Pons (tissue), 1 donor: ENCODE data around the gene WDR59.
"Not testable (repeated sequence)": the region's sequence is repeated elsewhere in the genome, so short reads cannot be mapped to it uniquely, and the experiment has no call there.

Source experiments
- DNase-seq: peaks from one replicate; pipeline ENCODE4 v3.0.0-alpha.2; 2016; ENCODE audit warnings: low spot score

Gene WDR59

DNA sequence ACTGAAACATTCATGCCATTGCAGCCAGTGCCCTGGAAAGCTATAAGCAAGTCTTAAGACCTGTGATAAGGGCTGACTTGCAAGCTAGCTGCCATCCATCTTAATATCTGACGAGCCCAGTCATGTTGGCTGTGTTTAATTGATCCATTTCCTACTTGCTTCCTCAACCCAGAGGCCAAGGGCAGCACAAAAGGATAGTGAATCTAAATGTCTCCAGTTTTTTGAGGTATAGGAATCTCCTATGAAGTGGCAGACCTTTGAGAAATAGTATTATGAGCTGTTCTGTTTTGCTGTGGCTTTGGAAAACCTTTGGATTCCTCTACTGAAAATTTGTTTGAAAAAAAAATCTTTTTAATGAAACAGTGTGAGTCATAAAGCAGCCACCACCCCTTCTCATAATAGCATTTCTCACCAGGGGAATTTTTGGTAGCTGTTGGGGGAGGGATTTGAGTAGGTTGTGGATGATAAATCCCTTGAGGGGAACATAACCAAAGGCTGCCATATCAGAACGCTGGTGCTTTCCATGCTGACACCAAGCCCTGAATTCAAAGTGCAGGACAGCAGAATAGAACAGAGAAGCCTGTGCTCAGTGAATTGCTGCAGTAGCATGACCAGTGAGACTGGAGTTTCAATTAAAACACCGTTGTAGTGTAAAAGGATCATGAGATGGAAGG is 26.8 kb upstream of the WDR59 start:
- DNase-seq = no peak

- DNase-seq = no peak
Observed at GRCh38 chr16:75010427-75010826, 25.5 kb upstream of the WDR59 start.

GRCh38 chr16:75007443-75007842 is 22.5 kb upstream of the WDR59 start:
- no peak for DNase-seq

- no peak for DNase-seq
Observed at GRCh38 chr16:75005697-75006096, 20.8 kb upstream of the WDR59 start.

GRCh38 chr16:75004460-75004859 is 19.5 kb upstream of the WDR59 start:
- DNase-seq = no peak

- DNase-seq = no peak
Observed at GRCh38 chr16:75003931-75004330, 19.0 kb upstream of the WDR59 start.

DNA sequence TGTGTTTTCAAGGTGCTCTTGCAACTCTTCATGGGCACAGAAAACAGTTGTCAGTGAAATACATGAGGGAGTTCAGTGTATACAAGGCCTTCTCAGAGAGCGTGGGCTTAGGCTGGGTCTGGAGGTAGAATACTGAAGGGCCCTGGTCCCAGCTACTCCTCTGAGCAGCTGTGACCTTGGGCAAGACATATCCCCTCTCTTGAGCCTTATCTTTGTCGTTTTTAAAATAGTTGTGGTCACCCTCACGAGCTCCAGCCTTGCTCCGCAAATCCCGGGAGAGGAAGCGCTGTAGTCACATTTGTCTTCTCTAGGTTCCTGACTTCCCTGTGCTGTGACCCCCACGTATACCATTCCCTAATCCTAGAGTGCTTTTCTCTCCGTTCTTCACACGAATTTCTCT is 17.6 kb upstream of the WDR59 start:
- no peak for DNase-seq

- peak; percentile 24 for DNase-seq
Observed at GRCh38 chr16:75000481-75001081, 15.7 kb upstream of the WDR59 start.

GRCh38 chr16:74999609-75000480 is 14.9 kb upstream of the WDR59 start:
- peak; percentile 19 for DNase-seq

DNA sequence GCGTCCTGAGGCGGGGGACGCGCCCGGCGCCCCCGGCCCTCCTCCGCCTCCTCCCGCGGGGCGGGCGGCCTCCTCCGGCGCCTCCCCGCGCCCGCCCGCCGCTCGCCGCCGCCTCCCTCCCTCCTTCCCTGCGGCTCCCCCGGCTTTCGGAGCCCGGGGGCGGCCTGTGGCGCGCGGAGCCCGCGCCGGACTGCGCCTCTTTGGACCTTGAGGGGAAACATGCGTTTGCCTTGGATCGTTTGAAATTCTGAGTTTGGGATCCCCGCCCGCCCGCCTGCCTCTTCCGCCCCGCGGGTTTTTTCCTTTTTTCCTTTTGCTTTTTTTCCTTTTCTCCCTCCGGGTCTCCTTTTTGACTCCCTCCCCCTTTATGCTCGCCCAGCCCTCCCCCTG is 14.3 kb upstream of the WDR59 start:
- no peak for DNase-seq

DNA sequence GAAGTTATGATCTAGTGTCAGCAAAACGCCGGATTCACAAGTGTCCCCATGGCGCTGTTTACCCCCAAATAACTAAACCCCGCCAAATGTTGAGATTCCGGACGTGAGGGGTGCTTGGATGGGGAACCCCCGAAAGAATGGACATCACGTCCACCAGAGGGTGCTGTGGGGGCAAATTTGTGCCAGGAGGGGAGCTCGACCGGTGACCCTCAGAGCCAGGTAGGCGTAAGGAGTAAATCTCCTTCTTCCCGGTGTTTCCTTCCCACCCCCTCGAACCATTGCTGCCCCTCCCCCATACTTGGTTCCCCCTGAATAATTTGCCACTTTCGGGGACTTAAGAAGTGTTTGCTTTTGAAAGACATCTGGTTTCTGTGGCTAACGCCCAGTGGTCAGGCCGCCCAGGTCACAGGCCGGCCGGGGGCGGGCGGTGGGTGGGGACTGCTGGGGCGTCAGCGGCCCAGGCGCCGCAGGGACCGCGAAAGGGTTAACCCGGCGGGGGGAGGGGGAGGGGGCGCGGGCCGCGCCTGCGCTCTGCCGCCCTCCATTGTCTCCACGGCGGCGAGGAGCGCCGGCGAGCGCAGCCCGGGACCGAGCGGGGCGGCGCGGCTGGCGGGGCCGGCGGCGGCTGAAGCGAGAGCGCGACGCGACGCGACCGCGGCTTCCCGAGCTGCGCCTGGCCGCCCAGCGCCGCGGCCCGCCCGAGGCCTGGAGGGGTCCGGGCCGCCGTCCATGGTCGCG is 13.7 kb upstream of the WDR59 start, which contains the start of gene ZNRF1:
ZNRF1 (plus strand) TSS at position 544 of the 738 bp plus-strand sequence. CDS start 648 bp downstream, outside the sequence.
- peak; percentile 79 for DNase-seq

GRCh38 chr16:74997042-74997491 is 12.1 kb upstream of the WDR59 start:
- no peak for DNase-seq

- no peak for DNase-seq
Observed at GRCh38 chr16:74995986-74996385, 11.1 kb upstream of the WDR59 start.

GRCh38 chr16:74991593-74992403 is 6.9 kb upstream of the WDR59 start:
- peak; percentile 26 for DNase-seq

DNA sequence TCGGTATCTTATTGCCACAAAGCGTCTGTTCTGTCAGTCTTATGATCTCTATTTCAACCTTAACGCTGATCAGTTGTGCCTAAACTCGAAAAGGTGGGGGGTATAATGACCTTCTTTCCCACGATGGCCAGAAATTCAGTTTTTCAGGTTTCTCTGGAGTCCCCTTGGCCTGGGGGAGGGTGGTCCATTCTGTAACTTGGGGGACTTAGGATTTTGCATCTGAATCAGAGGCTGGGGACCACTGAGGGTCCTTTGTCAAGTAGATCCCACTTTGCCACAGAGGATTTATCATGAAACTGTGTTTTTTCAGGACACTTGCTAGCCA is 6.3 kb upstream of the WDR59 start:
- no peak for DNase-seq

- no peak for DNase-seq
Observed at GRCh38 chr16:74990832-74991231, 5.9 kb upstream of the WDR59 start.

DNA sequence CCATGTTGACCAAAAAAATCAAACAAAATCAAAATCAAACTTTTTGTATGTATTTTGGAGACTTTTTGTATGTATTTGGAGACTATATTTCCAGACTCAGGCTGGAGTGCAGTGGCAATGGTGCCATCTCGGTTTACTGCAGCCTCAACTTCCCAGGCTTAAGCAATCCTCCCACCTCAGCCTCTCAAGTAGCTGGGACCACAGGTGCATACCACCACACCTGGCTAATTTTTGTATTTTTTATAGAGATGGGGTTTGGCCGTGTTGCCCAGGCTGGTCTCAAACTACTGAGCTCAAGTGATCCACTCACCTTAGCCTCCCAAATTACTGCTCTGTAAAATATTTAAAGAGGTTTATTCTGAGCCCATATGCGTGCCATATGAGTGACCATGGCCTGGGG is 4.9 kb upstream of the WDR59 start:
- not testable (repeated sequence) for DNase-seq

DNA sequence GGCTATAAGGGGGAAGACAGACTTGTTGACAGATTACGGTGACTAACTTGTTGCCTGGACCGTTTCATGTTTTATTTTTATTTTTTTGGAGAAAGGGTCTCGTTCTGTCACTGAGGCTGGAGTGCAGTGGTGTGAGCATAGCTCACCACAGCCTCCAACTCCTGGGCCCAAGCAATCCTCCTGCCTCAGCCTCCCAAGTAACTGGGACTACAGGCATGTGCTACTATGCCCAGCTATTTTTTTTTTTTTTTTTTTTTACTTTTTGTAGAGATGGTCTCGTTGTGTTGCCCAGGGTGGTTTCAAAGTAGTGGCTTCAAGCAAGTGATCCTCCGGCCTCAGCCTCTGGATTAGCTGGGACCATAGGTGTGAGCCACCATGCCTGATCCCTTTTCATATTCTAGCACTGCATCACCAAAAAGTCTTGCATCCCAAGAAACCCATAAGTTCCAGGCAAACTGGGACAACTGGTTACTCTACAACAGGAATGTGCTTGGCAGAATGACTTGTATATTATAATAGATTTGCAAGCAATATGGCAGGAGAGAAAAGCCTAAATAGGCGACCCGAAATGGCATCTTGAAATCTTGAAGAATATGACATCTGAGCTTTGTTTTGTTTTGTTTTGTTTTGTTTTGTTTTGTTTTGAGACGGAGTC is 2.2 kb upstream of the WDR59 start:
- DNase-seq = no peak

DNA sequence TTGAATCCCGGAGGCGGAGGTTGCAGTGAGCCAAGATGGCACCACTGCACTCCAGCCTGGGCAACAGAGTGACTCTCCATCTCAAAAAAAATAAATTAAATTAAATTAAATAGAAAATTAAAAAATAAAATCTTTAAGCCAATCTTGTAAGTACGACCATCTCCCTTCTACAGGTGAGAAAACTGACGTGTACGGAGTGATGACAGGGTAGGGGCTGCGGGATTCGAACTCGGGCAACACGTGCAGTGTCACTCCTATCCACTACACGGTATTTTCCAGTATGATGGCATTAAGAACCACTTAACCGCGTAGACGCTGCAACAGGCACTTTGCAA is 762 bp downstream of the WDR59 start:
- no peak for DNase-seq

DNA sequence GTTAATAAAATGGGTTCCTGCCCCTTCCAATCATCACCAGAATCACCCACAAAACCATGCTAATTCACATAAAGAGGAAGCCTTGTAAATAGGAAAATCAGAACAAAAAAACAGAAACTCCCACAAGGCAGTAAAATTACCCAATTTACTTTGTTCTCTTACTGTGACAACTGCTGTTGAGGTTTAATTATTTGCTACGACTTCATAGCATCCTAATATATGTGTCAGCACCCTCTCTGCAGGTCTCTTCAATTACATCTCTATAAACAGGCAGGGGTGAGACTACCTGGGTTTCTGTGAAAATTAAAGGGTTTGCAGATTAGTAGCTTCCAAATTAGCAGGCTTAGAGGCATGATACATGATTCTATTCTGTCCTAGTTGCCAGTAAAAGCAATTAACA is 2.7 kb downstream of the WDR59 start:
- DNase-seq = no peak

- DNase-seq = no peak
Observed at GRCh38 chr16:74975591-74975990, 9.3 kb downstream of the WDR59 start.
